ENCODE data around the gene AKR7A2.

Gene AKR7A2

DNA sequence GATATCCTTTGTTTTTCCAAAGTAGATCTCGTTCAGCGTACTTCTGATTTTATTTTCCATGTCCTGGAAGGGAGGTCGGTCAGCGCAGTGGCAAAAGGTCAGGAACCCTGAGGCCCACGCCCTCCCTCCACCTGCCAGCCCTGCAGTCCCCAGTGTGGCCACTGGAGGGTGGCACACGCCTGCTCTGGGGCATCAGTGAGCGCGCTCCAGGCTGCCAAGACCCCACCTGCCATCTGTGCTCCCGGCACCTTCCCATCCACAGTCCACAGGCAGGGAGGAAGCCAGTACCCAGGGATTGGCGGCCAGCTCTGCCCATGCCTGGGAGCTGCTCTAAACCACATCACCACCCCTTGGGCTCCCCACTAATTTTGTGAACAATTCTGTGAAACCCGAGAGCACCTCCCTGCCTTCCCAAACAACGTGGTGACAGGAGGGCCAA, 32.4 kb upstream of the AKR7A2 start:
- TF ChIP-seq FOXP2 (optimal IDR thresholded peaks at IDR 0.05; ENCODE audit: borderline replicate concordance, extremely low read depth, extremely low read length, insufficient read depth) (no peak), SIN3A (IDR thresholded peaks at IDR 0.05; ENCODE audit: borderline replicate concordance, insufficient read depth, low read length) (no peak), TAF1 (IDR thresholded peaks at IDR 0.05; ENCODE audit: borderline replicate concordance, insufficient read depth, low read length) (no peak), POLR2AphosphoS5 (IDR thresholded peaks at IDR 0.05; ENCODE audit: low read depth, low read length) (no peak)
- TF ChIP-seq, protein P1, sequence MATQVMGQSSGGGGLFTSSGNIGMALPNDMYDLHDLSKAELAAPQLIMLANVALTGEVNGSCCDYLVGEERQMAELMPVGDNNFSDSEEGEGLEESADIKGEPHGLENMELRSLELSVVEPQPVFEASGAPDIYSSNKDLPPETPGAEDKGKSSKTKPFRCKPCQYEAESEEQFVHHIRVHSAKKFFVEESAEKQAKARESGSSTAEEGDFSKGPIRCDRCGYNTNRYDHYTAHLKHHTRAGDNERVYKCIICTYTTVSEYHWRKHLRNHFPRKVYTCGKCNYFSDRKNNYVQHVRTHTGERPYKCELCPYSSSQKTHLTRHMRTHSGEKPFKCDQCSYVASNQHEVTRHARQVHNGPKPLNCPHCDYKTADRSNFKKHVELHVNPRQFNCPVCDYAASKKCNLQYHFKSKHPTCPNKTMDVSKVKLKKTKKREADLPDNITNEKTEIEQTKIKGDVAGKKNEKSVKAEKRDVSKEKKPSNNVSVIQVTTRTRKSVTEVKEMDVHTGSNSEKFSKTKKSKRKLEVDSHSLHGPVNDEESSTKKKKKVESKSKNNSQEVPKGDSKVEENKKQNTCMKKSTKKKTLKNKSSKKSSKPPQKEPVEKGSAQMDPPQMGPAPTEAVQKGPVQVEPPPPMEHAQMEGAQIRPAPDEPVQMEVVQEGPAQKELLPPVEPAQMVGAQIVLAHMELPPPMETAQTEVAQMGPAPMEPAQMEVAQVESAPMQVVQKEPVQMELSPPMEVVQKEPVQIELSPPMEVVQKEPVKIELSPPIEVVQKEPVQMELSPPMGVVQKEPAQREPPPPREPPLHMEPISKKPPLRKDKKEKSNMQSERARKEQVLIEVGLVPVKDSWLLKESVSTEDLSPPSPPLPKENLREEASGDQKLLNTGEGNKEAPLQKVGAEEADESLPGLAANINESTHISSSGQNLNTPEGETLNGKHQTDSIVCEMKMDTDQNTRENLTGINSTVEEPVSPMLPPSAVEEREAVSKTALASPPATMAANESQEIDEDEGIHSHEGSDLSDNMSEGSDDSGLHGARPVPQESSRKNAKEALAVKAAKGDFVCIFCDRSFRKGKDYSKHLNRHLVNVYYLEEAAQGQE (IDR thresholded peaks at IDR 0.05; ENCODE audit: insufficient read depth in 1 of 2, low read depth in 2 of 2, low read length in 2 of 2) = no peak

- TF ChIP-seq, protein P1 (IDR thresholded peaks at IDR 0.05; ENCODE audit: insufficient read depth in 1 of 2, low read depth in 2 of 2, low read length in 2 of 2) = no peak
- TF ChIP-seq POLR2AphosphoS5 (IDR thresholded peaks at IDR 0.05; ENCODE audit: low read depth, low read length) (no peak), TAF1 (IDR thresholded peaks at IDR 0.05; ENCODE audit: borderline replicate concordance, insufficient read depth, low read length) (no peak), SIN3A (IDR thresholded peaks at IDR 0.05; ENCODE audit: borderline replicate concordance, insufficient read depth, low read length) (no peak), FOXP2 (optimal IDR thresholded peaks at IDR 0.05; ENCODE audit: borderline replicate concordance, extremely low read depth, extremely low read length, insufficient read depth) (no peak)
Measured at GRCh38 chr1:19343617-19344350, 31.8 kb upstream of the AKR7A2 start.

- TF ChIP-seq SIN3A (IDR thresholded peaks at IDR 0.05; ENCODE audit: borderline replicate concordance, insufficient read depth, low read length) = no peak
- TF ChIP-seq POLR2AphosphoS5 (IDR thresholded peaks at IDR 0.05; ENCODE audit: low read depth, low read length) = no peak
- TF ChIP-seq FOXP2 (optimal IDR thresholded peaks at IDR 0.05; ENCODE audit: borderline replicate concordance, extremely low read depth, extremely low read length, insufficient read depth) = no peak
- TF ChIP-seq, protein P1 (IDR thresholded peaks at IDR 0.05; ENCODE audit: insufficient read depth in 1 of 2, low read depth in 2 of 2, low read length in 2 of 2) = no peak
- no peak for TF ChIP-seq TAF1 (IDR thresholded peaks at IDR 0.05; ENCODE audit: borderline replicate concordance, insufficient read depth, low read length)
Measured at GRCh38 chr1:19342894-19343616, 31.1 kb upstream of the AKR7A2 start.

- TF ChIP-seq SIN3A (IDR thresholded peaks at IDR 0.05; ENCODE audit: borderline replicate concordance, insufficient read depth, low read length) = no peak
- TF ChIP-seq FOXP2 (optimal IDR thresholded peaks at IDR 0.05; ENCODE audit: borderline replicate concordance, extremely low read depth, extremely low read length, insufficient read depth) = no peak
- TF ChIP-seq, protein P1 (IDR thresholded peaks at IDR 0.05; ENCODE audit: insufficient read depth in 1 of 2, low read depth in 2 of 2, low read length in 2 of 2) = no peak
- no peak for TF ChIP-seq POLR2AphosphoS5 (IDR thresholded peaks at IDR 0.05; ENCODE audit: low read depth, low read length)
- no peak for TF ChIP-seq TAF1 (IDR thresholded peaks at IDR 0.05; ENCODE audit: borderline replicate concordance, insufficient read depth, low read length)
Measured at GRCh38 chr1:19342062-19342750, 30.3 kb upstream of the AKR7A2 start.
